ENCODE results near the gene TMEM179.
A peak's percentile ranks its signal among the peaks of the same experiment; 100 is the strongest.

The TMEM179 gene

DNA sequence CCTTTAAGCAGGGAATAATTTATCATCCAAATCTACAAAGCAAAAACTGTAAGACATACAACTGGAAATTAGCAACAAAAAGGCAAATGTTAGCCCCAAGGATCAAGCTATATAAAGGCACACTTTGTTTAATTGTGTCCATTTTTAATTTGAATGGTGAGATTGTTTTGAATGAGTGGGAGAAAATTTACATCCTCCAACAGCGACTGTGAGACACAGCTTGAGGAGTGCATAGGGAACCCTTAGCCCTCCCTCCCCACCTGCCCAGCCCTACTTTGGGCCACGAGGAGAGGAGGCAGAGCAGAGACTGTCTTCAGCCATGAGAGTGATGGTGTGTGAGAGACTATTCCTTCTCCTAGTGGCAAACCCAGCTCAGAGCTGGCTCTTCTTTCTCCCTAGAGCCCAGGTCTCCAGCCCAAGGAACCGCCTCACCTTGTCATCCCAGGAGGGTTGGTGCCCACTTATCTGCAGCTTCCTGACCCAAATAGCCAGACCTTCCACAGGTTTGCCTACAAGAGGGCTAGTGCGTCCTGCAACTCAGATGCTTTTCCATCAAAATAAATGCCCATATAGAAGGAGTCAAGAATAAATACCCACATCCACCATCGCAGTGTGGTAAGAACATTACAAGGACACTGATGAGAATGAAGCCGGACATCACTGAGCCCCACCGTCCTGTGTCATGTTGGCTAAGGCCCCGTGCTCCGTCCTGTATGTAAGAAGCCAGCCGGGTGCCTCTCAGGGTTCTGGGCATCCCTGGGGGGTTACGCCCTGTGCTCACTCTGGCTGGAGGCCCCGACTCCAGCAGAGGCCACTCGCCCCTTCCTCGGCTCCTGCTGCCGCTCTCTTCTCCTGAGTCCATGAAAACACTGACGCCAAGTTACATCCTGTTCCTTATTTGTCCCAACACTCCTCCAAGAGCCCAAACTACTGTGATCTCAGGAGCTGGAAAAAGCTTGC is 61.4 kb downstream of the TMEM179 start:
- DNase-seq (ENCODE audit: extremely low spot score): peak; percentile 4
- ChIA-PET POLR2A (no interaction called here), CTCF (interaction anchor here (1.0 kb wide), 1 partner anchor 21 kb away, joined by 4 read pairs; no protein-coding TSS in a partner anchor)
- TF ChIP-seq, protein P1, sequence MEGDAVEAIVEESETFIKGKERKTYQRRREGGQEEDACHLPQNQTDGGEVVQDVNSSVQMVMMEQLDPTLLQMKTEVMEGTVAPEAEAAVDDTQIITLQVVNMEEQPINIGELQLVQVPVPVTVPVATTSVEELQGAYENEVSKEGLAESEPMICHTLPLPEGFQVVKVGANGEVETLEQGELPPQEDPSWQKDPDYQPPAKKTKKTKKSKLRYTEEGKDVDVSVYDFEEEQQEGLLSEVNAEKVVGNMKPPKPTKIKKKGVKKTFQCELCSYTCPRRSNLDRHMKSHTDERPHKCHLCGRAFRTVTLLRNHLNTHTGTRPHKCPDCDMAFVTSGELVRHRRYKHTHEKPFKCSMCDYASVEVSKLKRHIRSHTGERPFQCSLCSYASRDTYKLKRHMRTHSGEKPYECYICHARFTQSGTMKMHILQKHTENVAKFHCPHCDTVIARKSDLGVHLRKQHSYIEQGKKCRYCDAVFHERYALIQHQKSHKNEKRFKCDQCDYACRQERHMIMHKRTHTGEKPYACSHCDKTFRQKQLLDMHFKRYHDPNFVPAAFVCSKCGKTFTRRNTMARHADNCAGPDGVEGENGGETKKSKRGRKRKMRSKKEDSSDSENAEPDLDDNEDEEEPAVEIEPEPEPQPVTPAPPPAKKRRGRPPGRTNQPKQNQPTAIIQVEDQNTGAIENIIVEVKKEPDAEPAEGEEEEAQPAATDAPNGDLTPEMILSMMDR (IDR thresholded peaks at IDR 0.05; ENCODE audit: control extremely low read depth, extremely low read depth, low read depth, missing control alignments): no peak

DNA sequence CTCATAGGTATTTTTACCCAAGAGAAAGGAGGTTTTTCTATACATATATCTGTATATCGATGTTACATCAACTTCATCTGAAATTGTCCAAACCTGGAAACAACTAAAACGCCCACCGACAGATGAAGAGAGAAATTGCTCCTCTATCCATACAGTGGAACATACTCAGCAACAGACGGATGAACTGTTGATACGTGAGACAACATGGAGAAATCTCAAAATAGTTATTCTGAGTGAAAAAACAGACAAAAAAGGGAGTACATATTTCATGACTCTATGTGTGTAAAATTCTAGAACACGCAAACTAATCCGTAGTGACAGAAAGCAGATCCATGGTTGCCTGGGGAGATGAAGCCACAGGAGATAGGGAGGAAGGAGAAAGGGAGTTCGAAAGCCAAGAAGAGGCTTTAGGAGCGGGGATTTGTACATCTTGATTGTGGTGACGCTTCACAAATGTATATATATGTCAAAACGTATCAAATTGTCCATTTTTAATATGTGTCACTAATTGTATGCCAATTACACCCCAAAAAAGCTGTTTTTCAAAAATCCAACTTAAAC is 62.6 kb downstream of the TMEM179 start:
- ChIA-PET POLR2A (no interaction called here), CTCF (no interaction called here)
- DNase-seq (ENCODE audit: extremely low spot score): no peak
- TF ChIP-seq, protein P1 (IDR thresholded peaks at IDR 0.05; ENCODE audit: control extremely low read depth, extremely low read depth, low read depth, missing control alignments): no peak
